Thyroid gland (tissue), 4 donors: ENCODE measurements around the gene SSX2IP. TPM values are rescaled to one million over a fixed set of nuclear protein-coding genes. Genes with fewer than 3 reads are reported as not detected.
A peak's percentile ranks its signal among the peaks of the same experiment; 100 is the strongest.

Experiments
- DNase-seq, 2 donors: peaks; one replicate each; pipeline ENCODE4 v3.0.0-alpha.2; 2019
- H3K27ac ChIP-seq, 3 donors: fragments of 200-600 bp; sonication (generic); 1 replicate in 2 of 3; 2 replicates in 1 of 3; pipeline ENCODE4 v1.5.1; 2016 to 2019; ENCODE audit warnings: mild to moderate bottlenecking in 1 of 3, moderate library complexity in 1 of 3
- H3K27me3 ChIP-seq: fragments of 200-600 bp; sonication (generic); one replicate; pipeline ENCODE4 v1.5.1; 2019
- H3K36me3 ChIP-seq, 2 donors: fragments of 200-600 bp; sonication (generic); one replicate each; pipeline ENCODE4 v1.5.1; 2016 to 2019
- H3K4me1 ChIP-seq, 2 donors: fragments of 200-600 bp; sonication (generic); one replicate each; pipeline ENCODE4 v1.5.1; 2017 to 2019
- H3K4me3 ChIP-seq, 3 donors: fragments of 200-600 bp; sonication (generic); replicated peaks in 1 of 3; 1 replicate in 2 of 3; 2 replicates in 1 of 3; pipeline ENCODE4 v1.5.1; 2016; ENCODE audit warnings: mild to moderate bottlenecking in 1 of 3
- H3K9me3 ChIP-seq: fragments of 200-600 bp; sonication (generic); one replicate; pipeline ENCODE4 v1.5.1; 2017
- POLR2A ChIP-seq, 2 donors: fragments of 450-650 bp; IDR thresholded peaks; one replicate each; pipeline ENCODE4 v1.6.1; 2017; ENCODE audit warnings: antibody characterized with exemption in 2 of 2, mild to moderate bottlenecking in 2 of 2, moderate library complexity in 1 of 2
- WGBS, 2 donors: methylation state at CpG; one replicate each; pipeline ENCODE4 v1.1.5; 2017; 5-methylcytosine and 5-hydroxymethylcytosine counted together
- intact Hi-C: fragments of 100-400 bp; cut with DNase I; formaldehyde crosslinking; loops from one replicate; pipeline ENCODE4 v1.15.1; 2023
- total RNA-seq, 4 donors: library from RNA; depleted of rRNA; stranded (reverse); fragments of >200 nt; gene quantifications; one replicate each; pipeline ENCODE4 v1.2.3, GENCODE V29; 2016
- TF ChIP-seq, protein P1 (sequence below), 6 experiments: fragments of 200-600 bp in 3 of 6; fragments of 450-650 bp in 3 of 6; sonication (generic) in 3 of 6; IDR thresholded peaks; one replicate each; pipeline ENCODE4 v1.5.1; 2016 to 2019; ENCODE audit warnings: antibody characterized with exemption in 6 of 6, mild to moderate bottlenecking in 2 of 6, inconsistent platforms in 1 of 6, moderate library complexity in 1 of 6

Gene SSX2IP
- total RNA-seq, 4 donors from 2014 or later: 9.0 to 11.4 (median 9.5) TPM

DNA sequence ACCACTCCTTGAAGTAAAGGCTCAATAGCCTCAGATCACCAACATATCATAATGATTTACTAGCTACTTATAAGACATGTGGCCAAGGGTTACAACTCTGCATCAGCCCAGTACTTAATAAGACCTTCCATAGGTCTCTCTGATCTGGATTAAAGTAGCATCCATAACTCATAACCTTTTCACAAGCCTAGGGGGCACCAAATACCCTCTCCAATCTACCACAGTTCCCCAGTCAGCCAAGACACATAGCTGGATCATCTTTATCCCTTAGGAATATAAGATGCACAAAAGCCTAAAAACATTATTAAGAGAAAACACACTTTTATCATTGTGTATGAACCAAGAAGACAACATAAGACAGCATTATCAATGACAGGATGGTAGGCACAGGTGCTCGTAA is 22.1 kb downstream of the SSX2IP start:
- Histone ChIP-seq H3K9me3 (no peaks in the 10 kb centered on the region), H3K27me3 (no peaks in the 10 kb centered on the region), H3K36me3 (no peaks in the 10 kb centered on the region), H3K4me3 (no peak overlapping the region), H3K27ac (no peak overlapping the region), H3K4me1 (no peaks in the 10 kb centered on the region)
- TF ChIP-seq, protein P1, sequence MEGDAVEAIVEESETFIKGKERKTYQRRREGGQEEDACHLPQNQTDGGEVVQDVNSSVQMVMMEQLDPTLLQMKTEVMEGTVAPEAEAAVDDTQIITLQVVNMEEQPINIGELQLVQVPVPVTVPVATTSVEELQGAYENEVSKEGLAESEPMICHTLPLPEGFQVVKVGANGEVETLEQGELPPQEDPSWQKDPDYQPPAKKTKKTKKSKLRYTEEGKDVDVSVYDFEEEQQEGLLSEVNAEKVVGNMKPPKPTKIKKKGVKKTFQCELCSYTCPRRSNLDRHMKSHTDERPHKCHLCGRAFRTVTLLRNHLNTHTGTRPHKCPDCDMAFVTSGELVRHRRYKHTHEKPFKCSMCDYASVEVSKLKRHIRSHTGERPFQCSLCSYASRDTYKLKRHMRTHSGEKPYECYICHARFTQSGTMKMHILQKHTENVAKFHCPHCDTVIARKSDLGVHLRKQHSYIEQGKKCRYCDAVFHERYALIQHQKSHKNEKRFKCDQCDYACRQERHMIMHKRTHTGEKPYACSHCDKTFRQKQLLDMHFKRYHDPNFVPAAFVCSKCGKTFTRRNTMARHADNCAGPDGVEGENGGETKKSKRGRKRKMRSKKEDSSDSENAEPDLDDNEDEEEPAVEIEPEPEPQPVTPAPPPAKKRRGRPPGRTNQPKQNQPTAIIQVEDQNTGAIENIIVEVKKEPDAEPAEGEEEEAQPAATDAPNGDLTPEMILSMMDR (IDR thresholded peaks at IDR 0.05): peak in 1 of 6 experiments; percentile 3
- TF ChIP-seq POLR2A (IDR thresholded peaks at IDR 0.05): no peak
- WGBS, 2 donors: 97 to 100% methylated on average over 1 of the region's 1 CpG
- intact Hi-C loops: no loop called here
- no peak for DNase-seq

- Histone ChIP-seq H3K4me3 (no peak overlapping the region), H3K27me3 (no peaks in the 10 kb centered on the region), H3K36me3 (no peaks in the 10 kb centered on the region), H3K4me1 (no peaks in the 10 kb centered on the region), H3K9me3 (no peaks in the 10 kb centered on the region), H3K27ac (no peak overlapping the region)
- WGBS, 2 donors: 89 to 96% methylated on average over 3 of the region's 3 CpGs
- intact Hi-C loops: no loop called here
- no peak for DNase-seq
- TF ChIP-seq POLR2A (IDR thresholded peaks at IDR 0.05): no peak
- TF ChIP-seq, protein P1 (IDR thresholded peaks at IDR 0.05): no peak
Observed at GRCh38 chr1:84665703-84666317, 24.5 kb downstream of the SSX2IP start.

DNA sequence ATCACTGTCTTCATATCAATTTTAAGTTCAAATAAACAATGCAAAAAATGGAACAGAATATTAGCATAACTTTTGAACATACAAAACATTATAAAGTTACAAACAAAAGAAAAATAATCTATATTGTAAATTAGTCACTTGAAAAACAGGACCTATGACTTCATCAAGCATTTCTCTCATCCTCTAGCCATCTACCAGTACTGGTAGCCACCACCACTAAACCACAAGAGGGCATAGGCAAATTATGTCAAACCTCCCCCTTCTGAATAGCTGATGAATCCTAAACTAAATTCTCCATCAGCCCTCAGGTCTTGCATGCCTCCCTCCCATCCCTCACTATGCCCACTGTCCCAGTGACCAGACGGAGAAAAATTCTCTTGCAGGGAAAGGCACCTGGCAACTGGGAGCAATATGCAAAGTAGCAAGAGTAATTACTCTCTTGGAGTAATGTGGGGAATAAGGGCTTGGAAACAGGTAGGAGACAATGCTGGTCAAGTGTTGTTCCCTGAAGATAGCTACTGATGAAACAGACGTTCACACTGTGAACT is 37.1 kb downstream of the SSX2IP start:
- TF ChIP-seq, protein P1 (IDR thresholded peaks at IDR 0.05): no peak
- TF ChIP-seq POLR2A (IDR thresholded peaks at IDR 0.05): no peak
- Histone ChIP-seq H3K36me3 (peaks cover 11 to 20% of the 10 kb centered on the region in 2 donors), H3K27ac (no peak overlapping the region), H3K27me3 (no peaks in the 10 kb centered on the region), H3K9me3 (no peaks in the 10 kb centered on the region), H3K4me3 (no peak overlapping the region), H3K4me1 (no peaks in the 10 kb centered on the region)
- no peak for DNase-seq
- intact Hi-C loops: no loop called here
- 93 to 96% methylated on average over 2 of the region's 2 CpGs for WGBS, 2 donors

DNA sequence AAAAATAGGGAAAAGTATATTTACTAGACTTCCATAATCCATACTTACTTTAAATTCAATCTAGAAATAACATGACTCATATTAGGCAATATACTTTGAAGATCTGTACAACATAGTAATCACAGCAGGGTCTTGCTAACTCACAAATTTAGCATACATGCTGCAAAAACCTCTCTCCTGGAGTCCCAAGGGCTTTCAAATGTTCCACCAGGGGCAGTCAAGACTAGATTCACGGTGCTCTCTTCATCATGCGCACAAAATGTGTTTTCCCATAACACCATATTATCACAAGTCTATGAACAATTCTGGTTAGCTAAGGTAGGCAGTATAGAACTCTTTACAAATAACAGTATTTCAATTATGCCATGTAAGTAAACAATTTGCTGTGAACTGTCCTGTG is 45.8 kb downstream of the SSX2IP start:
- Histone ChIP-seq H3K27ac (no peak overlapping the region), H3K4me3 (no peak overlapping the region), H3K9me3 (no peaks in the 10 kb centered on the region), H3K27me3 (no peaks in the 10 kb centered on the region), H3K36me3 (no peaks in the 10 kb centered on the region), H3K4me1 (no peaks in the 10 kb centered on the region)
- intact Hi-C loops: no loop called here
- DNase-seq: no peak
- TF ChIP-seq, protein P1 (IDR thresholded peaks at IDR 0.05): no peak
- TF ChIP-seq POLR2A (IDR thresholded peaks at IDR 0.05): no peak
- whole genome bisulfite sequencing, 2 donors: 88 to 96% methylated on average over 2 of the region's 2 CpGs

- Histone ChIP-seq H3K36me3 (no peaks in the 10 kb centered on the region), H3K27ac (no peak overlapping the region), H3K4me1 (no peaks in the 10 kb centered on the region), H3K27me3 (no peaks in the 10 kb centered on the region), H3K9me3 (no peaks in the 10 kb centered on the region), H3K4me3 (no peak overlapping the region)
- intact Hi-C loops: no loop called here
- DNase-seq: no peak
- no peak for TF ChIP-seq POLR2A (IDR thresholded peaks at IDR 0.05)
- TF ChIP-seq, protein P1 (IDR thresholded peaks at IDR 0.05): no peak
- WGBS, 2 donors: 95 to 99% methylated on average over 6 of the region's 6 CpGs
Observed at GRCh38 chr1:84643183-84643582, 47.1 kb downstream of the SSX2IP start.
